Stimulated activated CD8-positive, alpha-beta memory T cell treated with anti-CD3 and anti-CD28 coated beads, Interleukin-15, amount 100 ng/mL, for 24 hours (primary cell): ENCODE data around the gene RHBDD1.

Experiments used
- DNase-seq: peaks from one replicate; pipeline ENCODE4 v3.0.0-alpha.2; 2020; ENCODE audit warnings: low read depth

RHBDD1 gene

DNA sequence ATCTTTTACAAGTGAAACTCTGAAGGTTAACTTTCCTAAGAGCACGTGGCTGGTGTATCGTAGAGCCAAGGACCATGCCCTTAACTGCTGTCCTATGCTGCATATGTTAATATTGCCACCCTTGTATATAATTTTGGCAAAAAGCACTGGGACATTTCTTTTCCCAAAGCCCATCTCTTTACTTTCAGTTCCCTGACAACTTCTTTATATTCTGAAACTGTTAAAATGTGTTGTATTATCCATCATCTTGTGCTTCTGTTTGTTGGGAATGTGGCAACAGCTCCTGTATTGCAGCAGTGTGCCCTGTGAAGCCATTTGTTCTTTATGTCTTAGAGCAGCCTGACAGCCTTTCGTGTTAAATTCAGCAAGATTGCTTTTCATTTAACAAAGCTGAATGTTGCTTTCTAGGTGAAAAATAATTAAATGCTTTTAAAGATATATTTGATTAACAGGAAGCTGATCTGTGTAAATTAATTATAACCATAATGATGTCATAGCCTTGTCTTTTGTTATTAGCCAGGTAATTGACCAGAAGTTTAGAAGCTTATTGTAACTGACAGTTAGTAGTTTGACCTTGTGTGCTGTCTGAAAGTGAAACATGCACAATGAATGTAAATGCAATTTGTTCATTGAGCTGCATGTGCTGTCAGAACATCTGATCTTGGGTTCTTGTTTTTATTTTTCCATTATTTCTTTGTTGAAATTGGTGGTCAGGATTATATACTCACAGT, 9.7 kb downstream of the RHBDD1 start:
- DNase-seq: no peak

DNA sequence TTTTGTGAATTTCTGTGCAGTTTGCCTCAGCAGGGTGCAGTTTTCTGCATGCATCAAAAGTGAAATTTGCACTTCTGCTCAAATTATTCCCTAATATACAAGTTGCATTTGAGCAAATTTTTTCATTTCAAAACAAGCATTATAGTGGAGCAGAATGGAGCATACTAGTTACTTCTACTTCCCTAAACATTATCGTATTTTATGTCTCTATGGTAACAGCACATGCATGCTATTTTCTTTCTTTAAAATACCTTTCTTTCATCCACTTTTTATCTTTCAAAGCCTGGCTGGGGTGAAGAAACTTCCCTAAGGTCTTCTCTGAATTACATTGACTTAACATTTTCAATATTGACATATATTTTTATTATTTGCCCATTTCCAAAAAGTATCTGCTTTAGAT, 11.2 kb downstream of the RHBDD1 start:
- DNase-seq: no peak

DNA sequence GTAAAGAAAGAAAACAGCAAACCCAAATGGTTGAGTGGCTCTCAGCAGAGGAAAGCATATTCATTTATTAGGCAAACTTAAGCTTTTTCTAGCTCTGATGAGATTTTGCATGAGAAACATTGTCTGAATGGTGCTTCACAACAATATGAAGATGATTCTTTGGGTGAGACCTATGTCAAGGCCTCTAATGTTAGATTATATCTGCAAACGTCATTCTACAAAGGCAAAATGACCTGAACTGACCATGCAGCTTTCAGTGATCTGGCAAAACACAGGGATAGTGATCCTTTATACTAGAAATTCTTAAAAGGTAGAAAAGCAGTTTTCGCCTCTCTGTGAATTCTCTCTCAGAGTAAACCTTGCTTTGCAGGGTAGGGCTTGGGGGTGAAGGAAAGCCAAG, 11.7 kb downstream of the RHBDD1 start:
- DNase-seq: no peak

DNA sequence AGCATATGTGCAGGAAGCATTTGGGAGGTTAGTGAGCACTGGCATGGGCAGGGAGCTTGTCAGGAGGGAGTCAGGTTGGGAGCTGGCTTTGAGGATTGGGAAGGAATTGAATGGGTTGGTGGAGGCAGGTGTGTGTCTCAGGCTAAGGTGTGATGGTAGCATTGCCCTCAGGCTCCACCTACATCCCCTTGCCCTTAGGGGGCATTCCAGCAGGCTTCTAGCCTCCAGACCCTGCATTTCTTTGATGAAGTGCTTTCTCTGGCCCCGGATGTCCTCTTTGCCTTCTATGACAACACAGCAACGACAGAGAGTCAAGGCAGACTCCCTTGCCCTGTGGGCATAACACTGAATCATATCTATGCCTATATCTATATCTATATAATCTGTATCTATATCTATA, 13.5 kb downstream of the RHBDD1 start:
- DNase-seq: no peak

DNA sequence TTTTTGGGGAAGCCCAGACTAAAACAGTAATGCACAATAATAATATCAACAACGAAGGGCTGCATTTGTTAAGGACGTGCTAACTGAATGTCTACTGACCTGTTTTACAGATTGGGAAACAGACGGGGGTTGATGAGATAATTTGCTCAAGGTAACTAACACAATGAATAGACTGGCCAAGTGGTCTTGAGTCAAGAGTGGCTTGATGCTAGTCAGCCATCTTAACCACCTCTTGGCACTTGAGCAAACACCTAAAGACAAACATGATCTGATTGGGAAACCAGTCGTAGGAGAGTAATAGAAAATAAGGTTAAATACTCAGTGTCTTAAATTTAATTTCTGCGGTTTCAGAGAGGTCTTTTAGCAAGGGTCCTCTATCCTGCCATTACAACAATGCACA, 14.2 kb downstream of the RHBDD1 start:
- no peak for DNase-seq

DNA sequence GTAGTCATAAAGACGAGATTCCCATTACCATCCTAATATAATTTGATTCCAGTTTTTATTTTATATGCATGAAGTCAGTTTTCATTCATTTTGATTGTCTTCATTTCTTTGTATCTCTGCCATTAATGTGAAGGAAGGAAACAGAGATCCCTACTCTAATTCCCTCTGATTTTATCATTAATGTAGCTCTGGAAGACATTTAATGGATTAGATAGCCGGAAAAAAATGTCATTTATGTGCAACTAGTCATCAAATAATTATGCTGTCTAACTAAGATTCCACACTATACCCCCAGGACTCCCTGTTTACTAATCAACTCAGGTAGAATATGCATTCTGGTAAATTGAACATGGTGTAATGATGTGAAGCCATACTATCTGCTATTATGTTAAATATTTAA, 19.9 kb downstream of the RHBDD1 start:
- DNase-seq: no peak

DNA sequence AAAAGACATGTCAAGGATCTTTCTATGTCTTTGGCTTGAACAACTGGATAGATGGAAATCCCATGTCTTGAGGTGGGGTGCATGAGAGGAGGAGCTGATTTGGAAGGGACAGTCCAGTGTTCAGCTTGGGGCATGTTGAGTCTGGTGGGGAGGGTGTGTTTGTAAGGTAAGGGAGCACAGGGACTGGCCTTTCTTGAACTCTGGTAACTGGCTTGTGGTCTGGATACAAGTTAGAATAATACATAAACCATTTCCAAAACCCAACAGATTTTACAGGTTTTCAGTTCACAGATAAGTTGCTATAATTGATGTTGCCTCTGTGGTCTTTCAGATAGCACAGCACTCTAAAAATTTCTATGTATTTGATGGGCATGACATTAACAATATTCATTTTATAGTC, 24.2 kb downstream of the RHBDD1 start:
- DNase-seq: no peak

DNA sequence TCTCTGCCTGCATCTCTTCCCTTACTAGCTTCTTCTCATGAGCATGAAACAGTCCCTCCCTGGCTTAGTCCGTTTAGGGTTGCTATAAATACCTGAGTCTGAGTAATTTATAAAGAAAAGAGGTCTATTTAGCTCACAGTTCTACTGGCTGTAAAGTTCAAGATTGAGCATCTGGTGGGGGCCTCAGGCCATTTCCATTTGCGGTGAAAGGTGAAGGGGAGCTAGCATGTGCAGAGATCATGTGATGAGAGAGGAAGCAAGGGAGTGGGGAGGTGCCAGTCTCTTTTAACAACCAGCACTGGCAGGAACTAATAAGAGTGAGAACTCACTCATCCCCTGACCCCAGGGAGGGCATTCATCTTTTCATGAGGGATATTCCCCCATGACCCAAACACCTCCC, 26.8 kb downstream of the RHBDD1 start:
- DNase-seq: no peak

DNA sequence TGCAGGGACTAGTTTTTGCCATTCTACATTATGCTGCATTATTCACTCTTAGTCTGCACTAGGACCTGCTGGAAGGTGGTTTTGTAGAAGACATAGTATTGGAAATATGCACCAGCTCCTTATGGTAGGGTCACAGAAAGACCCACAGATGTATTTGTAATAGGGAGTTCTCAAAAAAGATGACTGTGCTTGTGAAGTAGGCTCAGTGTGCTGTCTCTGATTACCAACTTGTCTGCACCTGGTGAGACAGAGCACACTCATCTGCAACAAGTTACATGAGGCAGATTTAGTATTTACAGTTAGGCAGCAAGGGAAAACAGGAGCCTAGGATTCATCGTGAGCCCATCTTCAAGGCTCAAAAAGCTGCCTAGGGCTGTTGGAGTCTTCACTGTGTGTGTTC, 29.4 kb downstream of the RHBDD1 start:
- DNase-seq: no peak

DNA sequence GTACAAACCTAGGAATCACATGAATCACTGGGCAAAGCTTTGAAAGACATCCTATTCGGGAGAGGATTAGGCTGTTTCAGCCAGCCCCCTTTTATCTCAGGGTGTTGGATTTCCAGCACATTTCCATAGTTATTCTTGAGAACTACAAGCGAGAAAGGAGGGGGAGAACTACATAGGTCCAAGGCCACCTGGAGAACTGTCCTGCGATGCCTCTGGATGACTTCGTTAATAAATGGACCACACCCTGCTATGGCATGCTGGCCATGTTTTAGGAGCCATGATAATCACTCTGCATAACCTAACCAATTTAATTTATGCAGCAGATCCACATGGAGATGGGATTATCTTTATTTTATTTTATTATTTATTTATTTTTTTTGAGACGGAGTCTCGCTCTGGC, 29.9 kb downstream of the RHBDD1 start:
- DNase-seq: no peak

DNA sequence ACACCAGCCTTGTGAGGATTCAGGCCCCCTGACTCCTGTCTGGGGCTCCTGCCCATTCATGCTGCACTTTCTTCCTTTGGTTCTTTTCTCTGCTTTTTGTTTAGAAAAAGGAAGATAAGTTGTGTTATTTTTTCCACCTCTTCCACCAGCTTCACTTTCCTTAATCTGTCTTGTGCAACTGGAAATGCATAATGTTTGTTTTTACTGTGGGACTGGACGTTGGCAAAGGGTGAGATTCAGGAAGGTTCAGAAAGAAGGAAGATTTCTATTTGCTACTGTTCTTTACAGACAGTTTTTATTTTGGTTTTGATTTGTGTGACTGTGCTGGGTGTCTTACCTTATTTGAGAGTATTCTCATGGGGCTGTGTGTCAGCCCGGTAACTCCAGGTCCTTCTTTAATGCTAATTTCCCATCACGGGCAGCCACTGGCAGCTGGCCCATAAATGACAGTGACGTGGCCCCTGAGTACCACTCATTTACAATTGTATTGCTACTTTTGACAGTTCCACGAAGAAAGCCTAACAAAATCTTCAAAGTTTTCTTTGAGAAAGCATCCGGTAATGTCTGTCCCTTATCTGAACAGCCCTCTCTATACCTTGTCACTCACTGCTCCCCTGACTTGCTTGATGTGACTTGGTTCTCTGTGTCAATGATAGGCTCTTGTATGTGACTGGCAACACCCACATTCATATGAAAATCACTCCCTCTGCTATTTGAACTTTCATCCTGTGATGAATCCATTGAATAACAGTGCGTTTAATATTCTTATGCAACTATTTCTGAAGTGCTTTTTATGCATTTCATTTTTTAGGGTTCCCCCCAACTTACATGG, 32.7 kb downstream of the RHBDD1 start:
- DNase-seq: no peak

DNA sequence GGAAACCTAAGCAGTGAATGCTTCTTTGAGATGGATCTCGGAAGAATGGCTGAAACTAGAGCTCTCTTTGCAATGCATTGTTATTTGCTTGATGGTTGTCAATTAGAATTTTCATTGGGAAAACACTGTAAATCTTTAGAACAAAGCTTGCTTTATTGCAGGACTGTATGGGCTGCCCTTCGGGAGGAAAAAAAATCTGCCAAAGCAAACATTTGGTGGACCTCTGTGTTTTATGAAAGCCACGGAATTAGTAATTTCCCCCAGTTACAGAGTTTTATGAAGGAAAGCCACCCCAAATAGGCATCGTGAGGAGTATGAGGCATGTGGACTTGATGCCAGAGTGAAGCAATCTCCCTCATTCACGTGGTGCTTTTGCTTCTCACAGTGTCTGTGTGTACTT, 33.5 kb downstream of the RHBDD1 start:
- no peak for DNase-seq

DNA sequence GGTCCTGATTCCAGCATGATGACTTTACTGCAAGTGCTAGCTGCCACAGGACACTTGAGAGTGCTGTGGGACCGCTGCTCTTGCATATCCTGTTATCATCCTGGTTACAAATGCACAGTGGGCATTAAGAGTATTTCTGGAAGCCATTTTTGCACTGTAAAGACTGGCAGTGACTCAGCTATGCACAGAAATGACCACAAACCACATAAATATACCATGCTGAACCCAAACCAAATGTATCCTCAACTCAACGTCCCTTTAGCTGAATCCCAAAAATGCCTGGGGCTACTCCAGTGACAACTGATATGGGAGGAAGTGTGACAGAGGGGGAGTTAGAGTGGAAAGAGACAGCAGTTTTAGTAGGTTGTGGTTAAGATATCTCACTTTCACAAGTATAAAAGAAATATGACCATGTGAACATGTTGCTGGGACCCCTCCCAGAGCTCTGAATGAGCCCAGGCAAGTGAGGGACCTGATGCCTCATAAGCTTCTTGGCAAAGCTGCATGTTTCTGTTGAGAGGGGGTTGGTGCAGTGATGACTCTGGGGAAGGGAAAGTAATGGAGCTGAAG, 37.3 kb downstream of the RHBDD1 start:
- DNase-seq: no peak

DNA sequence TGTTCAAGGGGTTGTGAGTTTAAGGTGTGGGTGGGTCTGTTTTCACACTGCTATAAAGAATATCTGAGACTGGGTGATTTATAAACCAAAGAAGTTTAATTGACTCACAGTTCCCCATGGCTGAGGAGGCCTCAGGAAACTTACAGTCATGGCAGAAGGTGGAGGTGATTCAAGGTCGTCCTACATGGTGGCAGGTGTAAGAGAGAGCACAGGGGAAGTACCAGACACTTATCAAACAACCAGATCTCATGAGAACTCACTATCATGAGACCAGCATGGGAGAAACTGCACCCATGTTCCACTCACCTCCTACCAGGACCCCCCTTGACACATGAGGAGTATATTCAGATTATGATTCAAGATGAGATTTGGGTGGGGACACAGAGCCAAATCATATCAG, 38.0 kb downstream of the RHBDD1 start:
- DNase-seq: no peak

DNA sequence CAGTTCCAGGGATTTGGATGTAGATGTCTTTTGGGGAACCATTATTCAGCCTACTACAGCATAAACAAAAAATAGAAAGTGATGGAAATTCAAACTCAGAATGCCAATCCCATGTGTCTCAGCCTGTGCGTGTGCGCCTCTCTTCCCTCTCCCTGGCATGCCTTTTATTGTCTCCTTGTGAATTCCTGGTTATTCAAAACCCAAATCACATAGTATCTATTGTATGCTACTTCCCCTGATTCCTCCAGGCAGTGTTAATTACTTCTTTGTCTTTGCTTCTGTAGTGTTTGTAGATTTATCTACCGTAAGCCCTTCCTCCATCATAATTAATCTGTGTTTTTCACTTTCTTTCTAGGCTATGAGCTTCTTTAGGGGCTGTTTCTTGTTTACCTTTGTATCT, 38.9 kb downstream of the RHBDD1 start:
- no peak for DNase-seq

DNA sequence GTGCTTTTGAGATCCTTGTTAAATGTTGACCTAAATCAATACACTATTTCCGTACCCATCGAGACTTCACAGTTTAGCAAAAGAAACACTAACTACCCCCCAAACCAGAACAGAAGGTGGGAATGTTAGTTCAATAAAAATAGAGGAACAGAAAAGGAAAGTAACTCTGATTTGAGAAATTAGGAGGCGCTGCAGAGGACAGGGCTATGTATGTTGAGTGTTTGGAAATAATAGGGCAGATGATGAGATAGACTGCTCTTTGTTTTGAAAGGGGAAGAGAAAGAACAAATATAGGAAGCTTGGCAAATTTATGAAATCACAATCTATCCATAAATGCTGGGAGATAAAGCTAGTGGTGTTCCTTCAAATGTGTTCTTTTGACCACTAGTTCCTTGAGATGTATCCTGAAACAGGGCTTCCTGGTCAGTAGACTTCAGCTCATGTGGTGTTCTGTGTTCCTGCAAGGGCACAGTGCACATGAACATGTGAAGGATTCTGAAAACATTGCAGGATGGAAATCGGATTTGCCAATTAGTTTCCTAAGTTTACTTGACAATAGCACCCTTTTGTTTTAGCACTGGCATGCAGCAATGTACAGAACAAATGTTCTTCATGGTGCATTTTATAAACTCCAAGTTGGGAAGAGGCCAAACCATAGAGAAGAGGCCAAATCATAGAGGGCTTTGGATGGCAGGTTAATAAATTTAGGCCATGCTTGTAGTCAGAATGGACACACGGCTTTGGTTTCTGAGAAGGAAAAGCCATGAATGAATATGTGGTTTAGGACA, 39.8 kb downstream of the RHBDD1 start:
- no peak for DNase-seq

DNA sequence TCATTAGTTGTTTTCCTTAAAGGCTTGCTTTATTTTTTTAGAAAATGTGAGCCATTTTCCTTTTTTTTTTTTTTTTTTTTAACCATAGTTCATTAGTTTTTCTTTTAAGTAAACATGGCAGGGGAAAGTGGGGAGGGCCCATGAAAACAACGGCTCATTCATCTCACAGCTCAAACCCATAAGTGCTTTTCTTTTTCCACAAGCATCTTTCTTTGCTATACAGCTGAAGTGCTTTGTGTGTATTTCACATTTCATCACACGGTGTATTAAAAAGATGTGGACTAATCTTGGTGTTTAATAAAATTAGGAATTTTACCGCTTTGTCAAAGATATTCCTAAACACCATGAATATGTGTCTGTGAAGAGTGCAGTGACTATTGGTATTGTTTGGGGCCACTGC, 41.6 kb downstream of the RHBDD1 start:
- DNase-seq: no peak

DNA sequence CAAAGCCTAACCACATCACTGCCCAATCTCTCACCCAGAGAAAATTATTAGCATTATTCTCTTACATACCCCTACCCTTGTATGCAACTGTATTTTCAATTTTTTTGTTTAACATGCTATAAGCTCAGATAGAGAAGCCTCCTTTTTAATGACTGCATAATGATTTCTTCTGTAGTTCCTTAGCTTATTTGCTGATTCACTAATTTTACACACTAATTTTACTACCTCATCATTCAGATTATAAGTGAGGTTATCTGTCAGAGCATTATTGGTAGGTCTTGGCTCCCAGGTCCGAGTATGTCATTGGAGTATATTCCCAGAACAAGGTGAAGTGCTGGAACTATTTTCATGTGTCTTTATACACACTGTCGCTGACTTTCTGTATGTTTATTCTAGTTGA, 45.4 kb downstream of the RHBDD1 start:
- no peak for DNase-seq

DNA sequence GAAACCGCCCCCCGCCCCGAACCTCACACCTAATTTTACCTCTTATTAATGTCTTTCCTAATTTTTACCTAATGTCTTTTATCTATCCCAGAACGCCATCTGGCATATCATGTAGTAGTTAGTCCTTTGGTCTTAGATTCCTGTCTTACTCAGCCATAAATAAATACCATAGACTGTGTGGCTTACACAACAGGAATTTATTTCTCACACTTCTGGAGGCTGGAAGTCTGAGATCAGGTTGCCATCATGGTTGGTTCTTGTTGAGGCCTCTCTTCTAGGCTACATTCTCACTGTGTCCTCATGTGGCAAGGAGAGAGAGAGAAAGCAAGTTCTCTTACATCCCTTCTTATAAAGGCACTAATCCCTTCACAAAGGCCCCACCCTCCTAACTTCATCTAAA, 46.8 kb downstream of the RHBDD1 start:
- DNase-seq: no peak

DNA sequence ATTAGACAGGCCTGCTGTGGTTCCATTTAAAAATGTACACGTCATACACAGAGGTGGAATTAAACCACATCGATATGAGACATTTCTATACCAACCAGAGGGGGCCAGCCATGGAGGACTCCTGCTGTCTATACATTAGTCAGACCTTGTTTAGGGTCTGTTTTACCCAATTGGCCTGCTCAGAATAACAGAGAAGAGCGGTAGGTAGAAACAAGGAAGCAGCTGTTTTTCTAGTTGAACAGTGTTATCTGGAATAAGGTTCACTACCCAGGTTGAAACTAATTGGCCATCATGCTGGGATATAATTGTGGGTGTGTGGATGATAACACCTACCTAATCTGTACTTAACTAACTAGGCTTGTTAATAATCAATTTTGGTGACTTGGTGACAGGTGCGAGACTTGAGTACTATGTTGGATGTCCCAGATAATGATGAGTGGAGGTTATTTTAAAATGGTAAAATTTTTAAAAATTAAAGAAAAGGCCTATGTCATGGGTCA, 47.5 kb downstream of the RHBDD1 start:
- no peak for DNase-seq

DNA sequence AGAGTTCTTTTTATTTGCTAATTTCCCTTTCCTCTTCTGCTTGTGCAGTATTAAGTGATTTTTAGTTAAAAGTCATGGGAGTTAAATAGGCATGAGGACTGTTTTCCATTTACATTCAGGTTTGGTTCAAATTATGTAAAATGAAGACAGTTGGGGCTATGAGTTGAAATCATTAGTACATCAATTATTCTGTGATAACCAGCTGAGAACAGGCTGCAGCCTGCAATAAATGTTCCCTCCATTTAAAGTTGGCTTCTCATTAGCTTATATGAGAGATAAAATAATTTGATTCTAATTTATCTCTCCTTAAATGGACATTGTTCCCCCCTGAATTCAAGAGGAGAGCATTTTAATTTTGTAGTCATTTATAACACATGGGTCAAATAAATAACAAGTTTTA, 48.3 kb downstream of the RHBDD1 start:
- no peak for DNase-seq

DNA sequence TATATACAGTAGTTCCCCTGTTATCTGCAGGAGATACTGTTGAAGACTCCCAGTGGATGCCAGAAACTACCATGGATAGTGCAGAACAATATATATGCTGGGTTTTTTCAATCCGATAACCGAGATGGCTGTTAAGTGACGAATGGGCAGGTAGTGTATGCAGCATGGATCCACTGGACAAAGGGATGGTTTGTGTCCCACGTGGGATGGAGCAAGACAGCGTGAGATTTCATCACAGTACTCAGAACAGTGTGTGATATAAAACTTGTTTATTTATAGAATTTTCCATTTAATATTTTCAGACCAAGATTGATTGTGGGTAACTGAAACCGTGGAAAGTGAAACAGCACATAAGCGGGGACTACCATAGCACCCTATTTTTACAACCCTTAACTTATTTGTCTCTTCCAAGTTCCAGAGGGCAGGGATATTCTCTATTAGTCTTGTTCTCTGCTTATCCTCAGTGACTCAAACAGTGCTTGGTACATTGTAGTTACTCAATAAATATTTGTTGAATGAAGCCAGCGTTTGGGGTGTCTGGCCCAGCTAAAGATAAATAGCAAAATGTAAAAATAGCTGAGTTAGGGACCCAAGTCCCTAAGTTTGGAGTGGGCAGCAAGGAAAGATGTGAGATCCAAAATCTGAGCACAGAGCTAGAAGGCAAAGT, 50.0 kb downstream of the RHBDD1 start:
- DNase-seq: no peak
